ENCODE measurements around the gene ARID4A. TPM values are rescaled to one million over a fixed set of nuclear protein-coding genes. Genes with fewer than 3 reads are reported as not detected.
A peak's percentile ranks its signal among the peaks of the same experiment; 100 is the strongest.
"Not testable (repeated sequence)": the region's sequence is repeated elsewhere in the genome, so short reads cannot be mapped to it uniquely, and the experiment has no call there.

The ARID4A gene, protein sequence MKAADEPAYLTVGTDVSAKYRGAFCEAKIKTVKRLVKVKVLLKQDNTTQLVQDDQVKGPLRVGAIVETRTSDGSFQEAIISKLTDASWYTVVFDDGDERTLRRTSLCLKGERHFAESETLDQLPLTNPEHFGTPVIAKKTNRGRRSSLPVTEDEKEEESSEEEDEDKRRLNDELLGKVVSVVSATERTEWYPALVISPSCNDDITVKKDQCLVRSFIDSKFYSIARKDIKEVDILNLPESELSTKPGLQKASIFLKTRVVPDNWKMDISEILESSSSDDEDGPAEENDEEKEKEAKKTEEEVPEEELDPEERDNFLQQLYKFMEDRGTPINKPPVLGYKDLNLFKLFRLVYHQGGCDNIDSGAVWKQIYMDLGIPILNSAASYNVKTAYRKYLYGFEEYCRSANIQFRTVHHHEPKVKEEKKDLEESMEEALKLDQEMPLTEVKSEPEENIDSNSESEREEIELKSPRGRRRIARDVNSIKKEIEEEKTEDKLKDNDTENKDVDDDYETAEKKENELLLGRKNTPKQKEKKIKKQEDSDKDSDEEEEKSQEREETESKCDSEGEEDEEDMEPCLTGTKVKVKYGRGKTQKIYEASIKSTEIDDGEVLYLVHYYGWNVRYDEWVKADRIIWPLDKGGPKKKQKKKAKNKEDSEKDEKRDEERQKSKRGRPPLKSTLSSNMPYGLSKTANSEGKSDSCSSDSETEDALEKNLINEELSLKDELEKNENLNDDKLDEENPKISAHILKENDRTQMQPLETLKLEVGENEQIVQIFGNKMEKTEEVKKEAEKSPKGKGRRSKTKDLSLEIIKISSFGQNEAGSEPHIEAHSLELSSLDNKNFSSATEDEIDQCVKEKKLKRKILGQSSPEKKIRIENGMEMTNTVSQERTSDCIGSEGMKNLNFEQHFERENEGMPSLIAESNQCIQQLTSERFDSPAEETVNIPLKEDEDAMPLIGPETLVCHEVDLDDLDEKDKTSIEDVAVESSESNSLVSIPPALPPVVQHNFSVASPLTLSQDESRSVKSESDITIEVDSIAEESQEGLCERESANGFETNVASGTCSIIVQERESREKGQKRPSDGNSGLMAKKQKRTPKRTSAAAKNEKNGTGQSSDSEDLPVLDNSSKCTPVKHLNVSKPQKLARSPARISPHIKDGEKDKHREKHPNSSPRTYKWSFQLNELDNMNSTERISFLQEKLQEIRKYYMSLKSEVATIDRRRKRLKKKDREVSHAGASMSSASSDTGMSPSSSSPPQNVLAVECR
- 10 to 100 TPM; 32.2 to 35.8 TPM for total RNA-seq

DNA sequence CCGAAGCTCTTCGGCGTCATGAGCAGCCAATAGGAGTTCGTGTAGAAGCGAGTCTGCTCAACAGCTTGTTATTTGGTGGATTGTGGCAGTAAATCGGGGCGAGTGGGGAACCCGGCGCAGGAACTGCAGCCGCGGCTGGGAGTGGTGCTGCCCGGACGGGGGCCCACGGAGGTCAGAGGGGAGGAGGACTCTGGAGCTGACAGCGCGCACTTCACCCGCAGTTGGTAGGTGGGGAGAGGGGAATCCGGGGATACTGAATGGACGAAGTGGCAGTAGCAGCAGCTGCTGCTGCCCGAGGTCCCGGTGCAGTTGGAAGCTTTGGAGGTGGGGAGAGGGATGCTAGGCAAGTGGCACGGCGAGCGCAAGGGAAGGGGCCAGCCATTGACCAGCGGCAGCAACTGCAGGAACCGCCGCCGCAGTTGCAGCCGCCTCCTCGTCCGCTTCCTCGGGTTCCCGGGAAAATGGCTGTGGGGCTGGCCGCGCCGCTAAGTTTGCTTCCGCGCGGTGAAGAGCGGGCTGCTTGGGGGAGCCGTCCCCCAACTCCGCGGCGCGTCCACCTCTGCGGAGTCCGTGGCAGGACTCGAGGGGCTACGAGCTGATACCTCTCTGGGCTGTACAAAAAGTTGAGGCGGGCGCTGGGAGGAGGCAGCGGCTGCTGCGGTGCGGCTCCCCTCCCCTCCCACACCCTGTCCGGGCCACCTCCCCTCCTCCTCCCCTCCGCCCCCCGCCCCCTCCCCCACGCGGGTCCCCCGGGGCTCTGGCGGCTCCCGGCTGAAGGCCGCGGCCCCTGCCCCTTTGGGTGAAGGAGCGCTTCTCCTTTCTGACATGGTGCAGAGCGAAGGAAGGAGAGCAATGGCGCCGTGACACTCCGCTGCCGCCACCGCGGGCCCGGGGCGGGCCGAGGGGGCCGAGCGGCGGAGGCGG is at the start of gene ARID4A:
ARID4A (plus strand) TSS at position 79 of the 924 bp plus-strand sequence. CDS start 1,300 bp downstream, outside the sequence.
- H3K9me3 Mint-ChIP-seq (ENCODE audit: low read depth): no peaks in the 10 kb centered on the region
- peak within 1 kb of the TSS; percentile 85 for H3K27ac Mint-ChIP-seq
- peaks cover 38% of the 10 kb centered on the region for H3K36me3 Mint-ChIP-seq
- peaks cover 43% of the 10 kb centered on the region for H3K4me1 Mint-ChIP-seq
- peak within 1 kb of the TSS; percentile 95 for H3K4me3 Mint-ChIP-seq
- ATAC-seq: peak; percentile 7
- H3K27me3 Mint-ChIP-seq: no peaks in the 10 kb centered on the region
- CTCF ChIA-PET: interaction anchor here (0.7 to 2.1 kb wide), 11 partner anchors 9 to 128 kb away, joined by 3 to 11 read pairs (median 4); partner anchors contain the start of genes KIAA0586, PSMA3, TIMM9 and TOMM20L
- DNase-seq: peak; percentile 94

DNA sequence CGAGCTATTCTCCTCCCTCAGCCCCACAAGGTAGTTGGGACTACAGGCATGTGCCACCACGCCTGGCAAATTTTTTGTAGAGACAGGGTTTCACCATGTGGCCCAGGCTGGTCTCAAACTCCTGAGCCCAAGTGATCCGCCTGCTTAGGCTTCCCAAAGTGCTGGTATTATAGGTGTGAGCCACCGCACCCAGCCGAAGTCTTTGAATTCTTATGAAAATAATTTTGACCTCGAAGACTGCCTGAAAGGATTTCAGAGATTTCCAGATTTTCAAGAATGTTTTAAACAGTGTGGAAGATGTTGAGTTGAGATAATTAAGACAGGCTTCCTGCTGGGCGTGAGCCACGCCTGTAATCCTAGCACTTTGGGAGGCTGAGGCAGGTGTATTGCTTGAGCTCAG is 48.7 kb upstream of the ARID4A start:
- Mint-ChIP-seq H3K4me3 (no peak overlapping the region), H3K27ac (no peak overlapping the region), H3K9me3 (ENCODE audit: low read depth) (no peaks in the 10 kb centered on the region), H3K4me1 (peaks cover 43% of the 10 kb centered on the region), H3K27me3 (no peaks in the 10 kb centered on the region), H3K36me3 (peaks cover 45% of the 10 kb centered on the region)
- DNase-seq (no peak), ATAC-seq (no peak)
- CTCF ChIA-PET: no interaction called here

GRCh38 chr14:58258156-58258555 is 40.2 kb upstream of the ARID4A start:
- Mint-ChIP-seq H3K4me1 (peaks cover 16% of the 10 kb centered on the region), H3K36me3 (peaks cover 41% of the 10 kb centered on the region), H3K27me3 (no peaks in the 10 kb centered on the region), H3K4me3 (no peak overlapping the region), H3K9me3 (ENCODE audit: low read depth) (no peaks in the 10 kb centered on the region), H3K27ac (no peak overlapping the region)
- DNase-seq (no peak), ATAC-seq (no peak)
- CTCF ChIA-PET: interaction anchor here (1.2 to 1.9 kb wide), 2 partner anchors 9 to 40 kb away, joined by 5 to 6 read pairs; partner anchors contain the start of gene ARID4A

- CTCF ChIA-PET: interaction anchor here (1.8 kb wide), 1 partner anchor 10 kb away, joined by 7 read pairs; no protein-coding TSS in a partner anchor
- H3K9me3 Mint-ChIP-seq (ENCODE audit: low read depth); H3K27me3 Mint-ChIP-seq; DNase-seq; ATAC-seq; H3K4me3 Mint-ChIP-seq; H3K27ac Mint-ChIP-seq; H3K4me1 Mint-ChIP-seq: not testable (repeated sequence)
- peaks cover 48% of the 10 kb centered on the region for H3K36me3 Mint-ChIP-seq
Measured at GRCh38 chr14:58262005-58262404, 36.4 kb upstream of the ARID4A start.

DNA sequence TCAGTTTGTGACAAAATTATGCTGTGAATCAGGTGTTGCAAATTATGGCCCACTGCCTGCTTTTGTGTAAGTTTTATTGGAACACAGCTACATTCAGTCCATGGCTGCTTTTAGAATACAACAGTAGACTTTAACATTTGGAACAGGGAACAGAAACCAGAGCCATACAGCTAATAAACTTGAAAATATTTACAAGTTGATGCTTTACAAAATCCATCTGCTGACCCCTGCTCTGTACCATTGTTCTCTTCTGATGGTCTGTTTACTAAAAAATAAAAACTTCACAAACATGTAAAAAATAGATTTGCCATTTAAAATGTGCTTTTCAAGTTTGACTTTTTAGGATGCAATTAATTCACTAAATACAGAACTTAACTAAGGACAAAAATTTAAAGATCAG is 33.0 kb upstream of the ARID4A start:
- no peaks in the 10 kb centered on the region for H3K27me3 Mint-ChIP-seq
- H3K36me3 Mint-ChIP-seq: peaks cover 54% of the 10 kb centered on the region
- H3K4me1 Mint-ChIP-seq: peaks cover 5% of the 10 kb centered on the region
- ATAC-seq (no peak), DNase-seq (no peak)
- no peaks in the 10 kb centered on the region for H3K9me3 Mint-ChIP-seq (ENCODE audit: low read depth)
- H3K27ac Mint-ChIP-seq: peak overlapping the region; percentile 24
- CTCF ChIA-PET: no interaction called here
- H3K4me3 Mint-ChIP-seq: no peak overlapping the region

GRCh38 chr14:58270628-58271027 is 27.7 kb upstream of the ARID4A start:
- no peaks in the 10 kb centered on the region for H3K9me3 Mint-ChIP-seq (ENCODE audit: low read depth)
- ATAC-seq: no peak
- CTCF ChIA-PET: no interaction called here
- H3K27ac Mint-ChIP-seq: no peak overlapping the region
- peaks cover 64% of the 10 kb centered on the region for H3K36me3 Mint-ChIP-seq
- no peak for DNase-seq
- no peaks in the 10 kb centered on the region for H3K27me3 Mint-ChIP-seq
- H3K4me3 Mint-ChIP-seq: no peak overlapping the region
- H3K4me1 Mint-ChIP-seq: peaks cover 24% of the 10 kb centered on the region

DNA sequence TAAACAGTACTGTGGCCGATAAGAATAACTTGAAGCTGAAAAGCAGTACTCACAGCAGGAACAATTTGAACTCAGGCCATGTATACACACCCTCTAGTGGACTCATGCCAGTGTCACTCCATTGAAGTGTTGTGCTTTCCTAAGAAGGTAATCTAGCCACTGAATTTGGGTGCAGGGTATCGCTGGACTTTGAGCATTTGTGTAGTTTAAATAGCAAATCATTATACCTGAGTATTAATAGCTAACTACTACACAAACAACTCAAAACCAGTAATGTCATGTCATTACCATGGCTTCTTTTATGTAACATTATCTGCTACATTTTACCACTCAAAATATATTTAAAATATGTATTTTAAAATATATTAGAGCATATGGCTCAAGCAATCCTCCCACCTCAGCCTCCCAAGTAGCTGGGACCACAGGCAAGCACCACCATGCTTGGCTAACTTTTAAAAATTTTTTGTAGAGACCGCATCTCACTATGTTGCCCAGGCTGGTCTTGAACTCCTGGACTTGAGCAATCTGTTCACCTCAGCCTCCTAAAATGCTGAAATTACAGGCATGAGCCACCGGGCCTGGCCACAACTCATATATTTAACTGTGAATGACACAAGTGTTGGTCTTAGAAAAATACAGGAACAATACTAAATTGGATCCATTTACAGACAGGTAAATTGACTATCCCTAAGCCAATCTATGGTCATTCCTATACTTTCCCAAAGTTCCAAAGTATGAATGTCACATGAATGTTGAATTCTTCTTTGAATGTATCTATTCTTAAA is 25.6 kb upstream of the ARID4A start:
- no peak overlapping the region for H3K27ac Mint-ChIP-seq
- H3K27me3 Mint-ChIP-seq: no peaks in the 10 kb centered on the region
- no peaks in the 10 kb centered on the region for H3K9me3 Mint-ChIP-seq (ENCODE audit: low read depth)
- no peak overlapping the region for H3K4me3 Mint-ChIP-seq
- H3K4me1 Mint-ChIP-seq: peaks cover 33% of the 10 kb centered on the region
- CTCF ChIA-PET: interaction anchor here (1.1 to 1.8 kb wide), 3 partner anchors 8 to 21 kb away, joined by 3 to 8 read pairs (median 7); no protein-coding TSS in a partner anchor
- DNase-seq (no peak), ATAC-seq (no peak)
- H3K36me3 Mint-ChIP-seq: peaks cover 54% of the 10 kb centered on the region

- ATAC-seq (peak; percentile 43), DNase-seq (no peak)
- peaks cover 37% of the 10 kb centered on the region for H3K4me1 Mint-ChIP-seq
- H3K27me3 Mint-ChIP-seq: no peaks in the 10 kb centered on the region
- H3K4me3 Mint-ChIP-seq: no peak overlapping the region
- H3K36me3 Mint-ChIP-seq: peaks cover 52% of the 10 kb centered on the region
- H3K27ac Mint-ChIP-seq: peak overlapping the region; percentile 81
- CTCF ChIA-PET: interaction anchor here (1.3 to 1.6 kb wide), 3 partner anchors 23 to 122 kb away, joined by 3 to 6 read pairs (median 4); partner anchors contain the start of gene ARID4A
- no peaks in the 10 kb centered on the region for H3K9me3 Mint-ChIP-seq (ENCODE audit: low read depth)
Measured at GRCh38 chr14:58274881-58275280, 23.5 kb upstream of the ARID4A start.

DNA sequence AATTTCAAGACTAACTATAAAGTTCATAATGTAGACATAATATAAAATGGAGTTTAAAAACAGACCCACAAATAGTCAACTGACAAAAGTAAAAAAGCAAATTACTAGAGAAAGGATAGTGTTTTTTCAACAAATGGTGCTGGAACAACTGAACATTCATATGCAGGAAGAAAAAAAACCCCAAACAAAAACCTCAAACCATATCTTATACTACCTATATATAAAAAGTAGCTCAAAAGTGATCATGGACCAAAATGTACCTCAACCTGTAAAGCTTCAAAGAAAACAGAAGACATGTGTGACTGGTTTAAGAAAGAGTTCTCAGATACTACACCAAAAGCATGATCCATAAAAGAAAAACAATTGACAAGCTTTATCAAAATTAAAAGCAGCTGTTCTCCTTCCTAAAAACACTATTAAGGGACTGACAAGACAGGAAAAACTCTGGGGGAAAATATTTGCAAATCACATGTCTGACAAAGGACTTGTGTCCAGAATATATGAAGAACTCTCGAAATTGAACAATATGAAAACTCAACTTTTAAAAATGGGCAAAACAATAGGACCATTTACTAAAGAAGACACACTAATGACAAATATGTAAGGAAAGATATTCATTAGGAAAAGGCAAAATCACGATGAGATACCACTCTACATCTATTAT is 22.7 kb upstream of the ARID4A start:
- Mint-ChIP-seq H3K27ac (peak overlapping the region; percentile 81), H3K27me3 (no peaks in the 10 kb centered on the region), H3K9me3 (ENCODE audit: low read depth) (no peaks in the 10 kb centered on the region), H3K4me1 (peaks cover 42% of the 10 kb centered on the region), H3K4me3 (peak overlapping the region; percentile 8), H3K36me3 (peaks cover 49% of the 10 kb centered on the region)
- peak; percentile 51 for ATAC-seq
- DNase-seq: no peak
- CTCF ChIA-PET: interaction anchor here (0.6 to 1.6 kb wide), 4 partner anchors 22 to 914 kb away, joined by 3 to 6 read pairs (median 4); partner anchors contain the start of gene ARID4A

- no peaks in the 10 kb centered on the region for H3K27me3 Mint-ChIP-seq
- peaks cover 51% of the 10 kb centered on the region for H3K36me3 Mint-ChIP-seq
- H3K9me3 Mint-ChIP-seq (ENCODE audit: low read depth): no peaks in the 10 kb centered on the region
- H3K4me1 Mint-ChIP-seq: peaks cover 45% of the 10 kb centered on the region
- no peak overlapping the region for H3K4me3 Mint-ChIP-seq
- CTCF ChIA-PET: interaction anchor here (0.6 to 1.6 kb wide), 4 partner anchors 22 to 914 kb away, joined by 3 to 6 read pairs (median 4); partner anchors contain the start of gene ARID4A
- H3K27ac Mint-ChIP-seq: peak overlapping the region; percentile 81
- DNase-seq (no peak), ATAC-seq (no peak)
Measured at GRCh38 chr14:58276208-58276607, 22.1 kb upstream of the ARID4A start.

DNA sequence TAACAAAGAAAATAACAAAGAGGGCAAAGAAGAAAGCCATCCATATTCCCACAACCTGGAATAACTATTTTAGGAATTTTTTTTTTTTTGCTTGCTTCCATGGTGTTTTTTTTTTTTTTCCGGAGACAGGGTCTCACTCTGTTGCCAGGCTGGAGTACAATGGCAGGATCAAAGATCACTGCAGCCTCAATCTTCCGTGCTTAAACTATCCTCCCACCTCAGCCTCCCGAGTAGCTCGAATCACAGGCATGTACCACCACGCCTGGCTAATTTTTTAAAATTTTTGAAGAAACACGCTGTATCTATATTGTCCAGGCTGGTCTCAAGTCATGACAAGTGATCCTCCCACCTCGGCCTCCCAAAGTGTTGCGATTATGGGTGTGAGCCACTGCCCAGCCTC is 20.2 kb upstream of the ARID4A start:
- no peak for ATAC-seq
- H3K9me3 Mint-ChIP-seq (ENCODE audit: low read depth): no peaks in the 10 kb centered on the region
- H3K4me3 Mint-ChIP-seq: no peak overlapping the region
- H3K27me3 Mint-ChIP-seq: no peaks in the 10 kb centered on the region
- CTCF ChIA-PET: interaction anchor here (1.2 to 1.3 kb wide), 2 partner anchors 8 to 28 kb away, joined by 4 read pairs; no protein-coding TSS in a partner anchor
- H3K36me3 Mint-ChIP-seq: peaks cover 50% of the 10 kb centered on the region
- DNase-seq: no peak
- H3K27ac Mint-ChIP-seq: no peak overlapping the region
- peaks cover 61% of the 10 kb centered on the region for H3K4me1 Mint-ChIP-seq

All from activated CD8-positive, alpha-beta memory T cell treated with anti-CD3 and anti-CD28 coated beads, Interleukin-2, amount 10 ng/mL, durations not matched to agents 7 days and 5 days (primary cell).